ENCODE results near the gene ITPRID2. TPM values are rescaled to one million over a fixed set of nuclear protein-coding genes. Genes with fewer than 3 reads are reported as not detected.

Gene ITPRID2
- 10 to 100 TPM; 35.3 to 70.5 TPM for total RNA-seq

DNA sequence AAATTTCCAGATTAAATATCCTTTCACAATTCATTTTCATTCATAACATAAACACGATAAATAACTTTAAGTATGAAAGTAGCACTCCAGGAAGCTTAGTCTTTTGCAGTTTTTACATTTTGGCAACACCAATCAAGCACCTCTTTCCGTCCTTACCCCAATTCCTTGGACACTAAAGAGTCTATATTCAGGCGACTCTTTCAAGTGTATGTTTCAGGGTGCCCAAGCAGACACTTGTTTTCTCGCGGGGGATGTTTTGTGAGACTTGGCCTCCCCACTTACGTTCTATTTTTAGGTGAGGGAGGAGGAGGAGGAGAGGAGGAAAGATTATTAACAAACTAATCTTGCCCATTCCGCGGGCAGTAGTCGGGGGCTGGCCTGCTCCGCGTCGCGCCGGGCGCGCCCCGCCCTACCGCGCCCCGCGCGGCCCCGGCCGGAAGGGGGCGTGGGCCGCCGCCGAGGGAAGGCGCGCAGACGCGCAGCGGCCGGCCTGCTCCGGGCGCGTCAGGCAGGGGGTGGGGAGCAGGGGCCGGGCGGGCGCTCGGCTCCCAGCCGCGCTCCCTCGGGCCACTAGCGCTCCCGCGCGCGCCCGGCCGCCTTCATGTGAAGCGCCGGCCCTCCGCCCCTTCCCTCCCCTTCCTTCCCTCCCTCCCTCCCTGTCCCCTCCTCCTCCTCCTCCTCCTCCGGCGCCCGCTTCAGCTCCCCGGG lies at the start of gene ITPRID2:
Gene ITPRID2 (plus strand): TSS at position 473 of the 708 bp plus-strand sequence. CDS start 337 bp downstream, outside the sequence.
- peak; percentile 72 to 74 for DNase-seq (ENCODE audit: low spot score in 2 of 2)
- peaks cover 10 to 16% of the 10 kb centered on the region in 2 donors for H3K36me3 Mint-ChIP-seq
- H3K9me3 Mint-ChIP-seq: no peaks in the 10 kb centered on the region
- peak; percentile 93 to 94 for ATAC-seq
- peak within 1 kb of the TSS; percentile 90 to 94 for H3K27ac Mint-ChIP-seq

- DNase-seq (ENCODE audit: low spot score in 2 of 2) (no peak), ATAC-seq (no peak)
- Mint-ChIP-seq H3K27ac (no peak overlapping the region), H3K36me3 (no peaks in the 10 kb centered on the region), H3K9me3 (no peaks in the 10 kb centered on the region)
Observed at GRCh38 chr2:181844551-181845290, 46.8 kb upstream of the ITPRID2 start.

DNA sequence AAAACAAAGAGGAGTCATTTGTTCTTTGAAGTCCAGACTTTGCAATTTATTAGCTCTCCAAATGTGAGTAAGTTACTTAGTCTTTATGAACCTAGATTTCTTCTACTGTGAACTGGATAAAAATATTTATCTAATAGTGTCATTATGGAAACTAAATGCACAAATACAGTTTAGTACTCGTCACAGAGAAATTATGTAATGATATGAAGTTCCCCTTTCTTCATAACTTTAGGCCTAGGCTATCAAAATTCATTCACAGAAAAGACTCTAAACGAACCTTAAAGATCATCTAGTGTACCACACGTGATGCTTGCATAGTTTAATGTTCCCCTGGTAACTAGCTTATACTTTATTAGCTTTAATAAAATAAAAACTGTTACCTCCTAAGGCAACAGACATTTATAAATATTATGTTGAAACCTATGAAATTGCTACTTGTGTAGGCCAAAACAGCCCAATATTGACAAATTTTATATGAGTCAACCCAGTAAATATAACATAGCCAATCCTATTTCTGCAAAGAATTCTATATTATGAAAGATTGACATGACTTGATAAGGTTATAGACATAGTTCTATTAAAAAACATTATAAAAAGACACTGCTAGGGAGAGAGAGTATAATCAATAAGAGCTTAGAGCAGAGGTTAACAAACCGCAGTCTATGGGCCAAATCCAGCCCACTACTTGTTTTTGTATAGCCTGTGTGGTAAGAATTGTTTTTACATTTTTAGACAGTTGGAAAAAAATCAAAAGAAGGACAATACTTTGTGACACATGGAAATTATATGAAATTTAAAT lies 44.9 kb upstream of the ITPRID2 start:
- H3K9me3 Mint-ChIP-seq: no peaks in the 10 kb centered on the region
- ATAC-seq: no peak
- no peak overlapping the region for H3K27ac Mint-ChIP-seq
- no peak for DNase-seq (ENCODE audit: low spot score in 2 of 2)
- no peaks in the 10 kb centered on the region for H3K36me3 Mint-ChIP-seq

DNA sequence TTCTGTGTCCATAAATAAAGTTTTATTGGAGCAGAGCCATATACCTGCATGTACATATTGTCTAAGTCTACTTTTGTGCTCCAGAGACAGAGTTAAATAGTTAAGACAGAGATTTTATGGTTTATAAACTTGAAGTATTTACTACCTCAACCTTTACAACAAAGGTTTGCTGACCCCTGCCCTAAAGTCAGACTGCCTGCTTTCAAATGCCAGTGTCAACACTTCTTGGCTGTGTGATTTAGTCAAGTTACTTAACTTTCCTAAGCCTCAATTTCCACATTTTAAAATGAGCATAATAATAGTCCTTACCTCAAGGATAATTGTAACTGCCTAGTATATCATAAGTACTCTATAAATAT lies 44.4 kb upstream of the ITPRID2 start:
- H3K36me3 Mint-ChIP-seq: no peaks in the 10 kb centered on the region
- no peak for ATAC-seq
- H3K9me3 Mint-ChIP-seq: no peaks in the 10 kb centered on the region
- DNase-seq (ENCODE audit: low spot score in 2 of 2): no peak
- H3K27ac Mint-ChIP-seq: no peak overlapping the region

- DNase-seq (ENCODE audit: low spot score in 2 of 2) (no peak), ATAC-seq (no peak)
- Mint-ChIP-seq H3K36me3 (no peaks in the 10 kb centered on the region), H3K9me3 (no peaks in the 10 kb centered on the region), H3K27ac (no peak overlapping the region)
Observed at GRCh38 chr2:181847702-181848101, 43.8 kb upstream of the ITPRID2 start.

GRCh38 chr2:181848261-181848886 lies 43.2 kb upstream of the ITPRID2 start:
- Mint-ChIP-seq H3K9me3 (no peaks in the 10 kb centered on the region), H3K36me3 (no peaks in the 10 kb centered on the region), H3K27ac (no peak overlapping the region)
- ATAC-seq (peak in 1 of 2 donors; percentile 77), DNase-seq (ENCODE audit: low spot score in 2 of 2) (no peak)

GRCh38 chr2:181849601-181850000 lies 41.9 kb upstream of the ITPRID2 start:
- no peaks in the 10 kb centered on the region for H3K36me3 Mint-ChIP-seq
- ATAC-seq: no peak
- no peaks in the 10 kb centered on the region for H3K9me3 Mint-ChIP-seq
- DNase-seq (ENCODE audit: low spot score in 2 of 2): no peak
- H3K27ac Mint-ChIP-seq: no peak overlapping the region

GRCh38 chr2:181850936-181851560 lies 40.5 kb upstream of the ITPRID2 start:
- Mint-ChIP-seq H3K36me3 (no peaks in the 10 kb centered on the region), H3K27ac (no peak overlapping the region), H3K9me3 (no peaks in the 10 kb centered on the region)
- ATAC-seq (no peak), DNase-seq (ENCODE audit: low spot score in 2 of 2) (no peak)

GRCh38 chr2:181851726-181852125 lies 39.8 kb upstream of the ITPRID2 start:
- Mint-ChIP-seq H3K27ac (no peak overlapping the region), H3K9me3 (no peaks in the 10 kb centered on the region), H3K36me3 (no peaks in the 10 kb centered on the region)
- DNase-seq (ENCODE audit: low spot score in 2 of 2): no peak
- ATAC-seq: no peak

GRCh38 chr2:181853696-181854095 lies 37.8 kb upstream of the ITPRID2 start:
- Mint-ChIP-seq H3K27ac (no peak overlapping the region), H3K9me3 (no peaks in the 10 kb centered on the region), H3K36me3 (no peaks in the 10 kb centered on the region)
- DNase-seq (ENCODE audit: low spot score in 2 of 2): no peak
- no peak for ATAC-seq

- DNase-seq (ENCODE audit: low spot score in 2 of 2) (no peak), ATAC-seq (no peak)
- Mint-ChIP-seq H3K27ac (no peak overlapping the region), H3K9me3 (no peaks in the 10 kb centered on the region), H3K36me3 (no peaks in the 10 kb centered on the region)
Observed at GRCh38 chr2:181857483-181857882, 34.0 kb upstream of the ITPRID2 start.

- DNase-seq (ENCODE audit: low spot score in 2 of 2): no peak
- no peaks in the 10 kb centered on the region for H3K36me3 Mint-ChIP-seq
- H3K27ac Mint-ChIP-seq: no peak overlapping the region
- no peaks in the 10 kb centered on the region for H3K9me3 Mint-ChIP-seq
- no peak for ATAC-seq
Observed at GRCh38 chr2:181858600-181858999, 32.9 kb upstream of the ITPRID2 start.

DNA sequence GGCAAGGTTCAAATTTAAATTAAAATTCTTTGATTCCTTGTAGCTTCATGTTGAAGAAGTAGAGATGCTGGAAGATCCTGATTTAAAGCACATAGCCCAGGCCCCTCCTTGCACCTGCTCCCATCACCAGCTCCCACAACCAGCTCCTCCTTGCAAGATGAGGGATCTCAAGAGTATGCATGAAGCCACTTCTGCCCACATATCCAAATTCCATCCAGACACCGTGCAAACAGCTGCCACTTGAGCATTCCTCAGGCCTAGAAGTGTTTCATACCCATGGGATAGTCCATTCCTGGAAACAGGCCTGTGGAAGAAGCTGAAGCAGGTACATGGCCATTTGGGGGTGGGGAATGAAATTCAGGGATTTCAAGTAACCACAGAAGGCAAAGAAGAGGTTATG lies 32.4 kb upstream of the ITPRID2 start:
- no peak for ATAC-seq
- Mint-ChIP-seq H3K9me3 (no peaks in the 10 kb centered on the region), H3K27ac (no peak overlapping the region), H3K36me3 (no peaks in the 10 kb centered on the region)
- DNase-seq (ENCODE audit: low spot score in 2 of 2): no peak

GRCh38 chr2:181859803-181860202 lies 31.7 kb upstream of the ITPRID2 start:
- ATAC-seq (no peak), DNase-seq (ENCODE audit: low spot score in 2 of 2) (no peak)
- no peaks in the 10 kb centered on the region for H3K36me3 Mint-ChIP-seq
- H3K27ac Mint-ChIP-seq: no peak overlapping the region
- H3K9me3 Mint-ChIP-seq: no peaks in the 10 kb centered on the region

DNA sequence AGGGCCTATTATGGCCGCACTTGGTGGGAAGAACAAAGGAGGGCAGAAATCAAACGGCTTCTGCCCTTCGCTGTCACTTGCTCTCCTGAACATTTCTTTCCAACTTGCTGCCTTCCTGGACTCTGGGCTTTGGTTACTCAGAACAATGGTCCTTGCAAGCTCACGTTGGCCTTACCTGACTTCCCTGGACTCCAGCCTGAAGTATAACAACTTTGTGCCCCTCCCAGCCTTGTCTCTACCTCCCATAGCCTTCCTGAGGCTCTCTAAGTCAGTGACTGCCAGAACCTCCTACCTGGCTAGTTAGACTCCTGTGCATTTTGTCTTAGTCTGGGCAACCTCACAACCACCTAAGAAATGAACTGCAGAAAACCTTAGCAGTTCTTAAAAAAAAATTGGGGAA lies 30.2 kb upstream of the ITPRID2 start:
- Mint-ChIP-seq H3K9me3 (no peaks in the 10 kb centered on the region), H3K36me3 (no peaks in the 10 kb centered on the region), H3K27ac (no peak overlapping the region)
- DNase-seq (ENCODE audit: low spot score in 2 of 2): no peak
- no peak for ATAC-seq

DNA sequence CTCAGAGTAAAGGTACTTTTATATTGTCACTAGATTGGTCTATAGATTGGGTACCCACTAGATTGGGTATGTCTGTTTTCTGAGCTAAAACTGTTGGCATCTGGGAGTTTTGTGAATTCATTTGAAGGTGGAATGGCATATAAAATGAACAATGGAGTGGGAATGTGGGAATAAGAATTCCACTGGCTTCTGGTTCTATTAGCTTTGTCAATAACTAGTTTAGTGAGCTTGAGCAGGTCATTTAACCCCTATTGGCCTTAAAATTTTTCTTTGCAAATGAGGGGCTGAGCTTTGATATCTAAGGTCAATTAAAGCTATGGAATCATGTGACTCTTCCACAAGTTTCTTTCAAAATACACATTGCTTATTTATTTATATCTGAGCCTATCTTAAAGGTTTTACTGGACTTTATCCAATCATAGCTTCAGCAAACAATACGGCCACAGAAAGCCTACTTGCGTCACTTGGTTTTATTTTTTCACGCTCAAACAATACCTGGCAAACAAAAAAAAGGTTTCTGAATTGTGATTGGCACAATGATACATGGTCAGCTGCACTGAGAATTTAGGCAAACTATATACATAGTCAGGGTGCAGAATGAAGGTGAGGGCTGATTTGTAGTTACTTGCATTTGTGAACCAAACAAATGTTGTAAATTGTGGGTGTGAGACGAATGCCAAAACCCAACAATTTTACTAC lies 28.8 kb upstream of the ITPRID2 start:
- H3K9me3 Mint-ChIP-seq: no peaks in the 10 kb centered on the region
- DNase-seq (ENCODE audit: low spot score in 2 of 2) (no peak), ATAC-seq (no peak)
- H3K36me3 Mint-ChIP-seq: no peaks in the 10 kb centered on the region
- no peak overlapping the region for H3K27ac Mint-ChIP-seq

Data from activated naive CD4-positive, alpha-beta T cell treated with anti-CD3 and anti-CD28 coated beads, Interleukin-2, amount 50 U/mL, for 72 hours (primary cell).